Germinal center (tissue), 1 donor: ENCODE results near the gene NFATC4.
"Not testable (repeated sequence)": the region's sequence is repeated elsewhere in the genome, so short reads cannot be mapped to it uniquely, and the experiment has no call there.

ENCODE experiments used
- DNase-seq: peaks from one replicate; pipeline ENCODE4 v3.0.0; 2012; ENCODE audit warnings: mixed read lengths, low spot score

Gene NFATC4

DNA sequence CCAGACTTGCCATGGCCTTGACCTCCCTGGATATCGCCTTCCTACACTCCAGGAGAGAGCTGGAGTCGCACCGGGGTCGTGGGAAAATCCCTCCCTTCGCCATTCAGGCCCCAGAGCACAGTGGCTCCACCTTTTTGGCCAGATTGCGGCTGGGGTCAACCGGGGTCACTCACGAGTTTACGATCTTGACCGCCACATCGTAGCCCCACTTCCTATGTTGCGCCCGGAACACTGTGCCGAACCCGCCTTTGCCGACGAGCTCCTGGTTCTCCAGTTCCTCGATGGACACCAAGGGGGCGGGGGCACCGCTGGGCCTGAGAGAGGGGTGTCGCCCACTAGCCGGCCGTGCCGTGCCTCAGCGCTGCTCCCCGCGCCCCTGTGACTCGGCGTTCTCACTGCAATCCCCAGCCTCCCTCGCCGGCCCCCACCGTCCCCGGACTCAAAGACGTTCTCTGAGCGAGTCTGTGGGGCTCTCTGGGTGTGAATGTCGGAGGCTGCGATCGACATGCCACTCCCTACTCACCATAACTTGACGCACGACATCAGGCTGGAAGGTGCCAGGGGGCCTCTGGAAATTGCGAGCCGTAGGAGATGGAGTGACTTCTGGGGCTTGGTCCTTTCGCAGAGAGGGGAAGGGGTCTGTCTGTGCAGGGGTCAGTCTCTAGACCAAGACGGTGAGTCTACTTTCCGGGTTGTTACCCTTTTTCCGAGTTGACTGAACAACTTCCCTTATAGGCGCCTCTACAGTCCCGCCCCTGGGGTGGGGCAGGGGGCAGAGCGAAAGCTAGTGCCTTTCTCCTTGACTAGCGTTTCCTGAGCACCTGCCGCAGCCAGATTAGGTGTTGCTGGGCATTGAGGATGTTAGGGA is 28.5 kb upstream of the NFATC4 start, which contains the start of gene RIPK3:
Gene RIPK3, minus strand, starts transcription at position 708 of the 868 bp plus-strand sequence. Its CDS starts 165 bp downstream, at position 543.
- DNase-seq: peak; percentile 86

DNA sequence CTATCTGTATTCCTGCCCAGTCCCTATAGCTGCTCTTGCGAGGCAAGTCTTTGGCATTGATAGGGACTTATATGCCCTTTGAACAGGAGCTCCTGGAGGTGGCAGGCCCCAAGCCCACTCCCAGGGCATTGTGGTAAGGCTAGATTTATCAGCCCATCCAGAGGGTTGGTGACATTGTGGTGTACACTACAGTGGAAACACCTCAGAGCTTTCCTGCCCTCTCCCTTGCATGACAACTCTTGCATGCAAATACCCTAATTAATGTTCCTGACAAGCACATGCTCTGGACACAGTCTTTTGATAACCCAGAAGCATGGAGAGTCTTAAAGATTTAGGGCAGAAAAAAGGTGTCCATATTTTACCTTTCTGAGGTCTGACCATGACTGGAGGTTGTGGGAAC is 27.4 kb upstream of the NFATC4 start:
- DNase-seq: no peak

DNA sequence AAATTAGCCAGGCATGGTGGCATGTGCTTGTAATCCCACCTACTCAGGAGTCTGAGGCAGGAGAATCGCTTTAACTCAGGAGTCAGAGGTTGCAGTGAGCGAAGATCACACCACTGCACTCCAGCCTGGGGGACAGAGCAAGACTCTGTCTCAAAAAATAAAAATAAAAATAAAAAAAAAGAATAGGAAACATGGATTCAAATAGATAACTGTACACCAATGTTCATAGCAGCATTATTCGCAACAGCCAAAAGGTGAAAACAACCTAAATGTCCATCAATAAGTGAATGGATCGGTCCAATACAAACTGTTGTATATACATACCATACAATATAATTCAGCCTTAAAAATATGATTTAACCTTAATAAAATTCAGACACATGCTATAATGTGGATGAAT is 25.1 kb upstream of the NFATC4 start:
- DNase-seq: no peak

DNA sequence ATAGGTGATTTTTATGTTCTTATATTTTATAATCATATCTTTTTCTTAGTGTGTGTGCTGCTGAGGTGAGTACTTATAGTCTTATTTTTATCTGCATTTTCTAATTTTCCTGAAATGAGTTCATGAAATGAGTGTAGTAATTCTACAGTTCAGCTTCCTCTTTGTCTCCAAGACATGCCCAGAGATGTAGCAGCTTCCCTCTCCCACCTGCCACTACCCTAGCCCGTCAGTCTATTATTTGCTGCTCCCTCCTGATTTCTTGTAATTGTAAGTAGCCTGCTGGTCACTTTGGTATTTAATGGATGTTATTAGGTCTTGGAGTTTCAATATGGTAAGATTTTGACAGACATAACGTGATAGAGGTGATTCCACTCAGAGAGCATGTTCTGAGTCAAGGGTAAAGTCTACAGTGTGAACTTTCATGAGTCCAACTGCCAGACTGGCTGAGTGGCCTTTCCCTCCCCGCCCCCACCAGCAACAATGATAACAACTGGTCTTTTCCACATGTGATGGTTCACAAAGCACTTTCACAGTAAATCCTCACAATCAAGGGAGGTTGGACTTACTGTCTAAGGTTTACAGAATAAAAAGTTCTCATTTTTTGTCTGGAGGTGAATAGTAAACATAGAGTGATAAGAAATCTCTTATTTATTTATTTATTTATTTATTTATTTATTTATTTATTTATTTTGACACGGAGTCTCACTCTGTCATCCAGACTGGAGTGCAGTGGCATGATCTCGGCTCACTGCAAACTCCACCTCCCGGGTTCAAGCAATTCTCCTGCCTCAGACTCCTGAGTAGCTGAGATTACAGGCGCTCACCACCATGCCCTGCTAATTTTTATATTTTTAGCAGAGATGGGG is 24.0 kb upstream of the NFATC4 start:
- no peak for DNase-seq

DNA sequence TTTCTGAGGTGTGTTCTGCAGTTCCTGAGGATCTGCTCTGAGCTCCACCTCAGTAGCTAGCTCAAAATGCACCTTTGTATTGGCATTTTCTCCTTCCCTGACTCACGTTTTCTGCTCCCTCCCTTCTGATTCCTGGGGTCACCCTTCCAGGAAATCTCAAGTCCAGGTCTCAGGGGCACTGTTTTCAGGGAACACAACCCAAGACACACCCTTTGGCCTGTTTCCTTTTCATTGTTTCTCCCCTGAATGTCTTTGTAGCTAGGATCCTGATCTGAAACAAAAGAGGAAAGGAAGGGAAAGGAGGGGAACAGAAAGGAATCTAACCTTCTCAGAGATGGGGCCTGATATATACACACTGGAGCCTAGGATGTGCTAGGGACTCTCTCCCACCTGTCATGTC is 20.9 kb upstream of the NFATC4 start:
- DNase-seq: no peak

DNA sequence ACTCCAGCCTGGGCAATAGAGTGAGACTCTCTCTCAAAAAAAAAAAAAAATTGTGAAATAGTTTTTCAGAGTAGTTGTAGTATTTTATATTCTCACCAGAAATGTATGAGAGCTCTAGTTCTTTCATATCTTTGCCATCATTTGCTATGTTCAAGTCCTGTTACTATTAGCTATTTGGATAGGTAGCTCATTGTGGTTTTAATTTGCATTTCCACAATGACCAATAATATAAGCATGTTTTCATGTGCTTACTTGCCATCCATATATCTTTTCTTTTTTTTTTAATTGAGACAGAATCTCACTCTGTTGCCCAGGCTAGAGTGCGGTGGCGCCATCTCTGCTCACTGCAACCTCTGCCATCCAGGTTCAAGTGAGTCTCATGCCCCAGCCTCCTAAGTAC is 19.8 kb upstream of the NFATC4 start:
- no peak for DNase-seq

DNA sequence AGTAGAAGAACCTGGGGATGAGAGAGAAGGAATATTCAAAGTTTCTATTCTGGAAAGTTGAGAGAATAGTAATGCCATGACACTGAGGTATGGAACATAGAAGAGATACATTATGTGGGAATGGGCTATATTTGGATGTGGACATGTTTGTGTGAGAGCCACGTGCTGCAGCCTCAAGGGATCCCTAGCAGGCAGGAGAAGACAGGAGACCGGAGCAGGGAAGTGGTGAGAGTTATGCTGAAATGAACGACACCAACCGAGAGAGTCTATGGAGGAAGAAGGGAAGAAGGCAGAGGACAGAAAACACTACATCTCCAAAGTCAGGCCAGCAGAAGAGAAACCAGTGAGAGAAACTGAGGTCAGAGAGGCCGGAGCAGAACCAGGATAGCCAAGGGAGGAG is 18.2 kb upstream of the NFATC4 start:
- DNase-seq: no peak

DNA sequence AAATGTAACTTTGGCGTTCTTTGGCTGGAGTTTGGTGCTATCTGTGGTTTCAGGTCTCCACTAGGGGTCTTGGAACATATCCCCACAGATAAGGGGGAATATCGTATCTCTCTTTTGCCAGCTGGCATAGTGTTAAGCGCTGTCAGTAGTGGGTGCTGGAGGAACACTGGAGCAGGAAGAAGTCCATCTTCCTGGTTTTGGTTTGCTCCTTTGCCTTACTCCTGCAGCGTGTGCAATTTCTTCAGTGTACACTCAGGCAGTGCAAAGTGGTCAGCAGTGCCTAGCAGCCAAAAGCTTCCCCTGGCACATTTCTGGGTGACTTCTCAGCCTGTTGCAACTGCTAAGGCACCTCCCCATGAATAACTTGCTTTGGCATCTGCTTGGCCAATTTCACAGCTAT is 16.5 kb upstream of the NFATC4 start:
- no peak for DNase-seq

DNA sequence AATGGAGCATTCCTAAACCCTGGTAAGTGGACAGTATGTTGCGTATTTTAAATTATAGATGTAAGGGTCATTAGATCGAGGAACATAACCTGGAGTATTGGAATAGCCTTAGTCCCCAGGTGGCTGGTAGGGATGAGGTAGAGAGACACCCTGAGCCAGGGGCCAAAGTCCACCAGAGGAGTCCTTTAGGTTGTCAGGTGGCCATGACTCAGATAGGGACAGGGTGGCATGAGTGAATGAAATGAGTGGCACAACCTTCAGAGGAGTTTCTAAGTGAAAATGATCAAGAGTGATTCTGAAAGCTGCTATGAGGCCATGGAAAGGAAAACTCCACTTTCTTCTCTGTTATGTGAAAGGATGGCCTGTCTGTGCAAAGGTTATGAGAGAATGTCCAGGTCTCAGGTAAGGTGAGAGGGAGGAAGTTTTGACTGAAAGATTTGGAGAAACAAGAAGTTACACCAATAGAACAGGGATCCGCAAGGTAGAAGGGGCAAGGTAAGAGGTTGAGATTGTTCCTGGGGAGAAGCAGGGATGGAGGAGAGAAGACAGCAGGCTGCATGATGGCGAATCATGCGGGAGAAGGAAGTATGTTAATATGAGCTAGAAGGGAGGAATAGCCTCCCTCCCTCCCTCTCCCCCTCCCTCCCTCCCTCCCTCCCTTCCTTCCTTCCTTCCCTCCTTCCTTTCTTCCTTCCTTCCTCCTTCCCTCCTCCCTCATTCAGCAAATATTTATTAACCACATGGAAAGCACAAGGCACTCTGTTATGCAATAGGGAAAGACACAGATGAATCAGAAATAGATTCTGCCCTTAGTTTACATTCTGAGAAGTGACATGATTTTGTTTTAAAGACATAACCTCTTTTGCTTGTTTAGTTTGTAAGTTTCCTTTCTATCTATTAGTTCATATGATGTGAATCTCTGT is 14.2 kb upstream of the NFATC4 start:
- no peak for DNase-seq

DNA sequence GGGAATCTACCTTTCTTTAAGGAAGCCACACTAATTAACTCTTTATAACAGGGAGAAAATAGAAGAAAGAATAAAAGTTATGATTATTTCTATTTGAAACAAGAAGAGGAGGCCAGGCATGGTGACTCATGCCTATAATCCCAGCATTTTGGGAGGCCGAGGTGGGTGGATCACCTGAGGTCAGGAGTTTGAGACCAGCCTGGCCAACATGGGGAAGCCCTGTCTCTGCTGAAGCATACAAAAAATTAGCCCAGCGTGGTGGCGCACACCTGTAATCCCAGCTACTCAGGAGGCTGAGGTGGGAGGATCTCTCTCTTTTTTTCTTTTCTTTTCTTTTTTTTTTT is 13.5 kb upstream of the NFATC4 start:
- DNase-seq: not testable (repeated sequence)

DNA sequence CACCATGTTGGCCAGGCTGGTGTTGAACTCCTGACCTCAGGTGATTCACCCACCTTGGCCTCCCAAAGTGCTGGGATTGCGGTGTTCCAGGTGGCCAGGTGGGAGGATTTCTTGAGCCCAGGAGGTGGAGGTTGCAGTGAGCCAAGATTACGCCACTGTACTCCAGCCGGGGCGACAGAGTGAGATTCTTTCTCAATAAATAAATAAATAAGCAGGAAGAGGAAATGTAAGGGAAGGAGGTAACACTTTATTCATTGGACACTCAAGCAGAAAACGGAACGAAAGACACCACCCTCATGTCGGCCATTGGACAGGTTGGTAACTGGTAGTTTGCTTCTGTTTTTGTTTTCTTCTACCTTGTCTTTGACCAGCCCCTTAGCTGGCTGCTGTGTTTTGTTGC is 13.0 kb upstream of the NFATC4 start:
- no peak for DNase-seq

DNA sequence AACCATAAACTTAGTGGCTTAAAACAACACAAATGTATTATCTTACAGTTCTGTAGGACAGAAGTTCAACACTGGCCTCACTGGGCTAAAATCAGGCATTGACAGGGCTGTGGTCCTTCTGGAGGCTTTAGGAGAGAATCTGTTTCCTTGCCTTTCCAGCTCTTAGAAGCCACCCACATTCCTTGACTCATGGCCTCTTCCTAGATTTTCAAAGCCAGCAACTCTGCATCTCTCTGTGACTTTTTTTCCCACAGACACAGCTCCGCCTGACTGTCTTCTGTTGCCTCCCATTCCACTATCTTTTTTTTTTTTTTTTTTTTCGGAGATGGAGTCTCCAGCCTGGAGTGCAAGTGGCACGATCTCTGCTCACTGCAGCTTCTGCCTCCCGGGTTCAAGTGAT is 11.8 kb upstream of the NFATC4 start:
- DNase-seq: no peak

DNA sequence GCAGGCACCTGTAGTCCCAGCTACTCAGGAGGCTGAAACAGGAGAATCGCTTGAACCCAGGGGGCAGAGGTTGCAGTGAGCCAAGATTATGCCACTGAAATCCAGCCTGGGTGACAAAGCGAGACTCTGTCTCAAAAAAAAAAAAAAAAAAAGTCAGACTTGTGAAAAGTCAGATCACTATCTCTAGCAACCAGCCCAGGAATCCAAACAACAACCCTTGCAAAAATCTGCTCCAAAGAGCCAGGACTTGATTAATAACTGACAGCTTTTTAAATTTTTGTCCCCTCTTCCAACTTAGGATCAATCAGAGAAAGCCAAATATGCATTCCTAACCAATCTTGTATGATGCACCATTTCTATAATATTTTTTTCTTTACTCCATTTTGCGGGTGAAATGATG is 7.7 kb upstream of the NFATC4 start:
- DNase-seq: no peak

DNA sequence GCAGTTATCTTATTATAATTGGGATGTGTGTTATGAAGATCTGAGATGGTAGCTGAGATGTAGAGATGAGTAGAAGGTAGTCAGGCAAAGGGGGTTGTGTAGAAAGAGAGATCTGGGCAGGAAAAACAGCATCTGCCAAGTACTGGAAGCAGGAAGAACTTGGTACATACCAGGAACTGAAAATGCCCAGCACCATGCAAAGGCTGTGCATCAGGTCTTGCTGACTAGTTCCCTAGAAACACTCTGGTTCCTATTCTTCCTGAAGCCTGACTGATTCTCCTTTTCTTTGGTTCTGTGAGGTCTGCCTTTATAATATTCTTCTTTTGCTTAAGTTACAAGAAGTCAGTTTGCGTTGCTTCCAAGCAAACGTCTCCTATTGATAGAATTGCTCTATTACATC is 6.7 kb upstream of the NFATC4 start:
- no peak for DNase-seq

DNA sequence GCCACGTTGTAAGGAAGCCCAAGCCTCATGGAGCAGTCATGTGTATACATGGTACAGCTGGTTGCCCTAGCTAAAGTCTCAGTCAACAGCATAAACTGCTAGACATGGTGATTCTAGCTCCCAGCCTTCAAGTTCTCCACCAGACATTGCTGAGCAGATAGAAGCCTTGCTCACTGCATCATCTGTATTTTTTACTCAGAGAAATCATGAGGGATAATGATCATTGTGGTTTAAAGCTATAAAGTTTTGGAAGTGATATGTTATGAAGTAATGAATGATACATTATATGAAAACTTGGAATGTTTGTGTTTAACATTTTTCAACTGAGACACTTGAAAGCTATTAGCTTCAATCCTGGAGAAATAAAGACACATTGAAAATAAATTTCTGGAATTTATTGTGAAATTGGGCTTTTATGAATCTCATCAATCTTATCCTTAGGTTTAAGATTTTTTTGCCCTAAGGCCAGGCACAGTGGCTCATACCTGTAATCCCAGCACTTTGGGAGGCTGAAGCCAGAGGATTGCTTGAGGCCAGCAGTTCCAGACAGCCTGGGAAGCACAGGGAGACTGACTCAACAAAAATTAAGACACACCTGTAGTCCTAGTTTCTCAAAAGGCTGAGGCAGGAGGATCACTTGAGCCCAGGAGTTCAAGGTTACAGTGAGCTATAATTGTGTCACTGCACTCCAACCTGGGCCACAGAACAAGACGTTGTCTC is 5.6 kb upstream of the NFATC4 start:
- no peak for DNase-seq

DNA sequence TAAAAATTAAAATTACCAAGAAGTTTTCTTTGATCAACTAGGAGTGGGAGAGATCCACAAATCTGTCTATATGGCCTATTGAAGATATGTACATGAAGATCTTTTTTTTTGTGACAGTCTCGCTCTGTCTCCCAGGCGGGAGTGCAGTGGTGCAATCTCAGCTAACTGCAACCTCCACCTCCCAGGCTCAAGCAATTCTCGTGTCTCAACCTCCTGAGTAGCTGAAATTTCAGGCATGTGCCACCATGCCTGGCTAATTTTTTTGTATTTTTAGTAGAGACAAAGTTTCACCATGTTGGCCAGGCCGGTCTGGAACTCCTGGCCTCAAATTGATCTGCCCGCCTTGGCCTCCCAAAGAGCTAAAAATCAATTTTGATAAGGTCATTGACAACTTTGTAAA is 4.6 kb upstream of the NFATC4 start:
- DNase-seq: no peak

DNA sequence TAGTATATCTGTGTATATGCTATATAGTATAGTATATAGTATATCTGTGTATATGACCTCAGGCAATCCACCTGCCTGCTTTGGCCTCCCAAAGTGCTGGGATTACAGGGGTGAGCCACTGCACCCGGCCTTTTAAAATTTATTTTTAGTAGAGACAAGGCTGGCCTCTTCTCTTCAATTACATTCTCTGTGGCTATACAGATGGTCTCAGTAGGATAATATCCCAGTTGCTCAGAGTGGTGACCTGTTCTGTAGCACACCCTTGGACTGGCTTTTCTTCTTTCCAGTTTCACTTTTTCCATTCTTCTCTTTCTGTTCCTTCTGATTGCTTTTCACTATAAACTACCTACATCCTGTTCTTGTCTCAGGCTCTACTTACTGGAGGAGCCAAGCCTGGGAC is 3.1 kb upstream of the NFATC4 start:
- no peak for DNase-seq

DNA sequence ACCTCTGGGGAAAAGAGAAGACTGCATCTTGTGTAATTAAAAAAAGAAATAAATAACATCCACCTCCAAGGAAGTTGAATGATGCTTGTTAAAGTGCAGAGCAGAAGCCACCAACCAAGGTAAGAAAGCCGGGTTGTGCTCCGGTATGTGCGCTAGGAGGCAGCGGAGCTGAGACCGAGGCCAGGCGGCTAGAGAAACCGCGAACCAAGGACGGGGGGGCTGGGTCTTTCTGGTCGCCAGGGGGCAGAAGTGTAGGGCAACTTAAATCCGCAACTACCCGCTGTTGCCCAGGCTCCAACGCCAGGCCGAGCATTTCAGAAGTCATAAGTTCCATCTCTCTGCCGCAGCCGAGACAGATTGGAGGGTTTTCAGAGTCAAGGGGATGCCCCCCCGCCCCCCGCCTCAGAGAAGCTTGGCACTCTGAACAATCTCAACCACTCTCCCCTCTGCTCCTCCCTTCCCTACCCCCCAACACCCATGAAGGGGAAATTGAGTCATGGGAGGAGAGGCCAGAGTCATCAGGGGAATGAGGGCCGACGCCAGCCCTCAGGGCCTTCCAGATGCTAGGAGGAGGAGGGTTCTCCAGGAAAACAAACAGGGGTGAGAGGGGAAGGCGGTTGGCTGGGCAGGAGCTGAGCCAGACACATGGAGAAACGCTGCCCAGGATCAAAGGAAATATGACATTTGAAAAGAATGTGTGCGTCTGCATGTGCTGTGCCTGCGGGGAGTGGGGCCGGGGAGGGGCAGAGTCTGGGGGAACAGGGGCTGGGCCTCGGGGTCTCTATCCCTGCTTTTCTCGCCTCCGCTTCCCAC is 2.2 kb upstream of the NFATC4 start:
- DNase-seq: peak; percentile 84

DNA sequence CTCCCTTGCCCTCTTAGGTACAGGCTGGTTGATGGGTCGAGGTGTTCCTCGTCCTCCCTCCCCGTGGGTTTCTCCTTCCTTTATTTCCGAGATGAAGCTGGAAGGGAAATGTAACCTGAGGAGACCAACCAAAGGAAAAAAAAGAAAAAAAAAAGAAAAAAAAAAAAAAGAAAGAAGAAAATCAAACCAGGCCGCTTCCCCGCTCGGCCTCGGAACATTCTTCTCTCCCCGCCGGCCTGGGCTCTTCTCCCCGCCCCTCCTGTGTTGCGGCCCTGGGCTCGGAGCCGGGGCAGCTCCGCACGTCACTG is 1.6 kb upstream of the NFATC4 start:
- no peak for DNase-seq

DNA sequence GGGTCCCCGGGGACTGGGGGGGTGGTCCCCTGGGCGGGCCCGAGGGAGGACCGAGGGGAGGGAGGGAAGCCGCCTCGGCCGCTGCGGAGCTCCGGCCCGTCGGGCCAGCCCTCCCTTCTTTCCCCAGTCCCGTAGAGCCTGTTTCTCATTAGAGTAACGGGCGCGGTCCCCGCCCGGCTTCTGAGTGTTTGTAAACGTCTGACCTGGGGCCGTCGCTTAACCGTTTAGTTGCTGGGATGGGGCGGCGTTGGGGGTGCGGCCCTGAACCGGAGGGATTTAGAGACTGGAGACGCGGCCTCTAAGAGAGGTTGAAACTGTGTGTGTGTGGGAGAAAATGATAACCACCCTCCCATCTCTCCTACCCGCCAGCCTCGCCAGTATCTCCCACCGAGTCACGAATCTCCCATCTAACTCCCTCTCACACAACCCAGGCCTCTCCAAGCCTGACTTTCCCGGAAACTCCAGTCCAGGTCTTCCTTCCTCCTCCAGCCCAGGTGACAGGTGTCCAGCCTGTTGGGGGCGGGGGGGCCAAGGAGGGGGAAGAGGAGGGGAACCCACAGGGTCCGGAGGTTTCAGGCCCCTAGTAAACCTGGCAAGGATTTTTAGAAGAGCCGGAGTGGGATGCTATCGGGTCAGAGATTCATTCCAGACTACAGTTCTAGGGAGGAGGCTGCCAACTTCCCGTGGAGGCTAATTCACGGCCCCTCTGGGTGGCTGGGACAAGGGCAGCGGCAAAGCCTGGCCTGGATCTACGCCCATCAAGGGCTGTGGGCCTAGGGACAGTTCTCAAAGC is 1.1 kb upstream of the NFATC4 start:
- DNase-seq: peak; percentile 93
